Measurements from ENCODE around the gene PDZD7. TPM values are rescaled to one million over a fixed set of nuclear protein-coding genes. Genes with fewer than 3 reads are reported as not detected.

Gene PDZD7
- total and polyA plus RNA-seq, 5 donors: 0.33 to 0.94 (median 0.76) TPM

DNA sequence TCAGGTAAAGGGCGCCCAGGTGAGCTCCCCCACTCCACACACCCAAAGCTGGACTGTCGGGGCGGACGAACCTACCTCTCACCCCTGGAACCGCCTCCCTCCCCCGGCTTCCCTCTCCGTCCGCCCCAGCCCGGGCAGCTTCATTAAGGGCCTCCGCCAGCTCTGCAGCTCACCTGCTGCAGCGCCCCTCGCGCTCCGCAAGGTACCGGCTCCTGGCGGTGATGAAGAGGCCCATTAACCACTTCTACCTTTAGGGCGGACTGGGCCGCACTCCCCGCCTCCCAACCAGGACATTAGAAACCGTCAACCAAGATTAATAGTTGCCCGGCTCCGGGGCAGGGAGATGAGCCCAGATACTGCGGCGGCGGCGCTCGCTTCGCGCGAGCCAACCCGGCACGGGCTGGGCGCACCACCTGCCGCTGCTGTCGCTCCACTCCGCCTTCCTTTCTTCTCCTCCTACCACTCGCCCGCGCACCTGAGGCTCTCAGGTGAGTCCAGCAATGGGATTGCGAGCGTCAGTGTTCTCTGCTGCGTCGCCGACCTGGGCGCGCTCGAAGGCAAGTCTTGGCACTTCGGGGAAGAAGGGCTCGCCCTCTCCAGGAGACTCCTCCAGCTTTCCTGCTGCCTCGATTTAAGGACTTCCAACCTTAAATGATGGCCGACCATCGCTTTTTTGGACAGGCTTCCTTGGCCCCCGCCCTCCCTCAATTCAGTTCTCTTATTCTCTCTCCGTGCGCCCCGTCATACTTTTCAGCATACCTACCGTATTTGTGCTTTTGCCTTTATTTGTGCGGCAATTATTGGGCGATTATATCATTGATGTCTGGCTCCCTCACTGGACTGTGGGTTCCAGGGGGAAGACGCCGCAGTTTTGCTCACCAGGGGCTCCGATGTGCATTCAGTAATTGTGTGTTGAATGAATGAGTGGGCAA, 17.3 kb upstream of the PDZD7 start:
- intact Hi-C loops (cut with DNase I): no loop called here

GRCh38 chr10:101047268-101047667, 16.3 kb upstream of the PDZD7 start:
- WGBS: 19% methylated on average over 16 of the region's 16 CpGs
- no peaks in the 10 kb centered on the region for H3K27me3 ChIP-seq (ENCODE audit: control insufficient read depth, insufficient read depth)
- ATAC-seq (no peak), DNase-seq (no peak)
- H3K9me3 ChIP-seq (ENCODE audit: control insufficient read depth, low read length): no peaks in the 10 kb centered on the region
- intact Hi-C loops (cut with DNase I): no loop called here
- H3K27ac ChIP-seq (ENCODE audit: low read length): no peak overlapping the region
- H3K4me3 ChIP-seq (ENCODE audit: low read length): no peak overlapping the region
- no peaks in the 10 kb centered on the region for H3K4me1 ChIP-seq (ENCODE audit: control insufficient read depth, insufficient read depth, low read length)

More for the DNA sequence above, 17.3 kb upstream of the PDZD7 start:
- no peaks in the 10 kb centered on the region for H3K27me3 ChIP-seq (ENCODE audit: control insufficient read depth, insufficient read depth)
- H3K4me3 ChIP-seq (ENCODE audit: low read length): no peak overlapping the region
- WGBS: 13% methylated on average over 62 of the region's 62 CpGs
- H3K9me3 ChIP-seq (ENCODE audit: control insufficient read depth, low read length): no peaks in the 10 kb centered on the region
- DNase-seq (no peak), ATAC-seq (no peak)
- no peak overlapping the region for H3K27ac ChIP-seq (ENCODE audit: low read length)
- no peaks in the 10 kb centered on the region for H3K4me1 ChIP-seq (ENCODE audit: control insufficient read depth, insufficient read depth, low read length)

GRCh38 chr10:101046332-101047238, 15.7 kb upstream of the PDZD7 start:
- DNase-seq (no peak), ATAC-seq (no peak)
- Histone ChIP-seq H3K4me1 (ENCODE audit: control insufficient read depth, insufficient read depth, low read length) (no peaks in the 10 kb centered on the region), H3K4me3 (ENCODE audit: low read length) (no peak overlapping the region), H3K9me3 (ENCODE audit: control insufficient read depth, low read length) (no peaks in the 10 kb centered on the region), H3K27ac (ENCODE audit: low read length) (no peak overlapping the region), H3K27me3 (ENCODE audit: control insufficient read depth, insufficient read depth) (no peaks in the 10 kb centered on the region)
- intact Hi-C loops (cut with DNase I): no loop called here
- 26% methylated on average over 25 of the region's 25 CpGs for WGBS

GRCh38 chr10:101044117-101044516, 13.2 kb upstream of the PDZD7 start:
- intact Hi-C loops (cut with DNase I): no loop called here

DNA sequence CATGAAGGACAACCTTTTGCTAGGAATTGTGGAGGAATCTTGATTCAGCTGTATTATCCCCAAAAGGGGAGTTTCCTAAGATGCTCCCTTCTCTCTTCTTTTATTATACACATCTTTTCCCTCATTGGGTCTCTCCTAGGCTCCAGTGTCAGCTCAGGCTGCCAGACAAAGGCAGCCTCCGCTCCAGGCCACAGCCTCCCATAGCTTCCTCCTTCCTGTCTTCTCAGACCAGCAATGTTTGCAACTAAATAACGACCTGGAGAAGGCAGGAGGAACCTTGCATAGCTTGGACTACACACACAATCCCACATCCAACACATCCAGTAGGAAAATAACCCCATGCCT, 12.4 kb upstream of the PDZD7 start:
- intact Hi-C loops (cut with DNase I): no loop called here
- H3K27me3 ChIP-seq (ENCODE audit: control insufficient read depth, insufficient read depth): no peaks in the 10 kb centered on the region
- no peak for DNase-seq
- no peaks in the 10 kb centered on the region for H3K9me3 ChIP-seq (ENCODE audit: control insufficient read depth, low read length)
- ATAC-seq: no peak
- peak overlapping the region; percentile 84 for H3K27ac ChIP-seq (ENCODE audit: low read length)
- peak overlapping the region; percentile 60 for H3K4me3 ChIP-seq (ENCODE audit: low read length)
- H3K4me1 ChIP-seq (ENCODE audit: control insufficient read depth, insufficient read depth, low read length): no peaks in the 10 kb centered on the region
- WGBS: 24% methylated on average over 2 of the region's 2 CpGs

More at GRCh38 chr10:101044117-101044516, 13.2 kb upstream of the PDZD7 start:
- Histone ChIP-seq H3K4me3 (ENCODE audit: low read length) (no peak overlapping the region), H3K4me1 (ENCODE audit: control insufficient read depth, insufficient read depth, low read length) (no peaks in the 10 kb centered on the region), H3K27ac (ENCODE audit: low read length) (no peak overlapping the region), H3K9me3 (ENCODE audit: control insufficient read depth, low read length) (no peaks in the 10 kb centered on the region), H3K27me3 (ENCODE audit: control insufficient read depth, insufficient read depth) (no peaks in the 10 kb centered on the region)
- 79% methylated on average over 2 of the region's 2 CpGs for WGBS
- ATAC-seq (no peak), DNase-seq (no peak)

DNA sequence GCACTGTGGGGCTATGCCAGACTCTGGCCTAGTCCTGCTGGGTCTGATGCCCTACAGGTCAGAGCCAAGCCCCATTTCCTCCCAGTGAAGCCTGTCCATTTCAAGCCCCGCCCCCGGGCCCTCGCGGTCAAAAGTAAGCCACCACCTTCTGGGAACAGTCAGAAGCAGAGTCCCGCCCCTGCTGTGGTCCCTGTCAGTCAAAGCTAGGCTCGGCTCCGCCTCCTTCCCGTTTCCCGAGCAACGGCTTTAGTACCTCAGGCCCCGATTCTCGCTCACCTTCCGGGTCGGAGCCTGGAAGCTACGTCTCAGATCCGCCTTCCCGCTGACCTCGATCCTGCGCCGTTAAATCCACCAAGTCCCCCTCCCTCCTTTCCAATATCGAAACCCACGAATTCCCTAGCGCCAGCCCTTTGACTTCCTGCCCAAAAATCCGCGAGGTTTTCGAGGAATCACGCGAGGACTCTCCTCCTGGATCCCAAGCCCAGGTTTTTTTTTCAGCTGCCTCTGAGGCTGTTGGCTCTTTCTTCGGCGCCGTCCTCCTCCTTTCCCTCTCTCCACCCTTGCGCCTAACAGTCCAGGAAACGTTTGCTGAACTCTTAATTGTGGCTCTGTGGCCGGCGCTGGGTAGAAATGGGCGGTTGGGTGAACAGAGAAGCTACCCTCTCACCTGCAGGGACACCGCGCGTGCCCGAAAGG, 11.9 kb upstream of the PDZD7 start:
- 3% methylated on average over 40 of the region's 40 CpGs for WGBS
- Histone ChIP-seq H3K27ac (ENCODE audit: low read length) (peak overlapping the region; percentile 84), H3K4me1 (ENCODE audit: control insufficient read depth, insufficient read depth, low read length) (no peaks in the 10 kb centered on the region), H3K27me3 (ENCODE audit: control insufficient read depth, insufficient read depth) (no peaks in the 10 kb centered on the region), H3K4me3 (ENCODE audit: low read length) (peak overlapping the region; percentile 60), H3K9me3 (ENCODE audit: control insufficient read depth, low read length) (no peaks in the 10 kb centered on the region)
- DNase-seq (peak; percentile 98 to 99 (median 99)), ATAC-seq (peak; percentile 94 to 96)
- intact Hi-C loops (cut with DNase I): no loop called here

GRCh38 chr10:101042118-101042517, 11.2 kb upstream of the PDZD7 start:
- no peaks in the 10 kb centered on the region for H3K27me3 ChIP-seq (ENCODE audit: control insufficient read depth, insufficient read depth)
- peak overlapping the region; percentile 84 for H3K27ac ChIP-seq (ENCODE audit: low read length)
- intact Hi-C loops (cut with DNase I): no loop called here
- no peaks in the 10 kb centered on the region for H3K4me1 ChIP-seq (ENCODE audit: control insufficient read depth, insufficient read depth, low read length)
- 61% methylated on average over 4 of the region's 4 CpGs for WGBS
- ATAC-seq (no peak), DNase-seq (no peak)
- H3K4me3 ChIP-seq (ENCODE audit: low read length): peak overlapping the region; percentile 60
- H3K9me3 ChIP-seq (ENCODE audit: control insufficient read depth, low read length): no peaks in the 10 kb centered on the region

DNA sequence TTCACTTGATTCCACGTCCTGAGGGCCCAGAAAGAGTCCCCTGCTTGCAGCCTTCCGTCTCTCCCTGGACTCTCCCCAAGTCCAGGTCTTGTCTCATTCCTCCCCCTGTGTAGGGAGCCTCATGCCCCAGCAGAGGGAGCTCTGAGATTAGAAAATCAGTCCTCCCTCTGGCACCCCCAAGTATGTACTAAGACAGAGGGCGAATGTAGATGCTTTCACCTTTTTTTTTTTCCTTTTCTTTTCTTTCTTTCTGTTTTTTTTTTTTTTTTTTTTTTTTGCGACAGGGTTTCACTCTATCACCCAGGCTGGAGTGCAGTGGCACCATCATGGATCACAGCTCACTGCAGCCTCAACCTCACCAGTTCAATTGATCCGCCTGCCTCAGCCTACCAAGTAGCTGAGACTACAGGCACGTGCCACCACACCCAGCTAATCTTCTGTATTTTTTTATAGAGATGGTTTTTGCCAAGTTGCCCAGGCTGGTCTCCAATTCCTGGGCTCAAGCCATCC, 10.4 kb upstream of the PDZD7 start:
- Histone ChIP-seq H3K27me3 (ENCODE audit: control insufficient read depth, insufficient read depth) (no peaks in the 10 kb centered on the region), H3K9me3 (ENCODE audit: control insufficient read depth, low read length) (no peaks in the 10 kb centered on the region), H3K4me3 (ENCODE audit: low read length) (no peak overlapping the region), H3K27ac (ENCODE audit: low read length) (no peak overlapping the region), H3K4me1 (ENCODE audit: control insufficient read depth, insufficient read depth, low read length) (no peaks in the 10 kb centered on the region)
- 22% methylated on average over 6 of the region's 6 CpGs for WGBS
- peak; percentile 74 to 79 for ATAC-seq
- intact Hi-C loops (cut with DNase I): loop anchor here in 2 of 4 donors (2.0 kb wide), 1 partner anchor 25 kb away; no protein-coding TSS in a partner anchor
- peak; percentile 81 to 91 (median 85) for DNase-seq

DNA sequence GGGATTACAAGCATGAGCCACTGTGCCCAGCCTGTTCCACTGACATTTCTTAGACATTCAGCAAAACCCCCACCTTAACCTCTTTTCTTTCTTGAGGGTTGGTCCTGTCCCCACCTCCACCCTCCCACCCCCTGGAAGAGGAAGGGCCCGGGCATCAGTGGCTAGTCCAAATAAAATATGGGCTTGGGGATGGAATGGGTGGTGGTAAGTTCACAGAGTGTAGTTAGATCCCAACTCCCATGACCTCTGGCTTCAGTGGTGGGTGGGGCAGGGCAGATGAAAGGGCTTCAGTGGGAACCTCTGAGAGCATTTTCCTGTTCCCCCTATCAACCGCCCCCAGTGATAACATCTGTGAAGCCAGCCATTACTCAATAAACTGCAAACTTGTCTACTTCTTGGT, 9.9 kb upstream of the PDZD7 start:
- Histone ChIP-seq H3K27me3 (ENCODE audit: control insufficient read depth, insufficient read depth) (no peaks in the 10 kb centered on the region), H3K4me1 (ENCODE audit: control insufficient read depth, insufficient read depth, low read length) (no peaks in the 10 kb centered on the region), H3K4me3 (ENCODE audit: low read length) (no peak overlapping the region), H3K27ac (ENCODE audit: low read length) (no peak overlapping the region), H3K9me3 (ENCODE audit: control insufficient read depth, low read length) (no peaks in the 10 kb centered on the region)
- intact Hi-C loops (cut with DNase I): loop anchor here in 2 of 4 donors (2.0 kb wide), 1 partner anchor 26 kb away; no protein-coding TSS in a partner anchor
- no peak for DNase-seq
- no peak for ATAC-seq
- WGBS: 39% methylated on average over 2 of the region's 2 CpGs

DNA sequence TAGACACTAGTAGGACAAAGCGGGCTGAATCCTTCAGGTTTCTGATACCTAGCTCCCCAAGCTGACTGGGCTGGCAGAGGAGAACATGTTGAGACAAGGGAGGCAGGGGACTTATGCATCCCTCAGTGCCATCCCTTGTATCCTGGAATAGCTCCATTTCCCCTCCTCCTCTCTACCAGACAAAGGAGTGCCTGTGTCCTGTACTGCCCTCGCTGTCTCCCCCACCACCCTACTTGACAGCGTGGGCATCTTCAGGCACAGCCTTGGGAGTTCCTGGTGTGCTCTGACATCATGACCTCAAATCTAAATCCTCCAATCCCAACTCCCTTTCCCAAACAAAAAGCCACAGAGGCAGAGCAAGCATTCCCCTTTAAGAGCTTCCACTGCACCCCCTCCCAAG, 9.1 kb upstream of the PDZD7 start:
- WGBS: 89% methylated on average over 3 of the region's 3 CpGs
- Histone ChIP-seq H3K4me1 (ENCODE audit: control insufficient read depth, insufficient read depth, low read length) (no peaks in the 10 kb centered on the region), H3K9me3 (ENCODE audit: control insufficient read depth, low read length) (no peaks in the 10 kb centered on the region), H3K27me3 (ENCODE audit: control insufficient read depth, insufficient read depth) (no peaks in the 10 kb centered on the region), H3K27ac (ENCODE audit: low read length) (no peak overlapping the region), H3K4me3 (ENCODE audit: low read length) (no peak overlapping the region)
- intact Hi-C loops (cut with DNase I): loop anchor here in 2 of 4 donors (2.0 kb wide), 1 partner anchor 27 kb away; no protein-coding TSS in a partner anchor
- DNase-seq (no peak), ATAC-seq (no peak)

All from right cardiac atrium (tissue), 5 donors.